ENCODE results near the gene NEMP2. TPM values are rescaled to one million over a fixed set of nuclear protein-coding genes. Genes with fewer than 3 reads are reported as not detected.

NEMP2 gene
- total RNA-seq, 1 donor from 2014 or later: 8.2 TPM

- no peak for DNase-seq (ENCODE audit: low spot score)
Observed at GRCh38 chr2:190457256-190457655, 77.3 kb downstream of the NEMP2 start.

GRCh38 chr2:190456833-190457232 is 77.7 kb downstream of the NEMP2 start:
- DNase-seq (ENCODE audit: low spot score): no peak

GRCh38 chr2:190455358-190456095 is 79.0 kb downstream of the NEMP2 start:
- DNase-seq (ENCODE audit: low spot score): no peak

- DNase-seq (ENCODE audit: low spot score): no peak
Observed at GRCh38 chr2:190454795-190455194, 79.7 kb downstream of the NEMP2 start.

Other genes starting within 250 kb of the NEMP2 start
- gene HIBCH, start 214.9 kb downstream of the NEMP2 start, total RNA-seq: 62.3 TPM
- 50.7 TPM for gene INPP1, start 191.1 kb downstream of the NEMP2 start, total RNA-seq
- 67.5 TPM for gene MFSD6, start 126.4 kb downstream of the NEMP2 start, total RNA-seq
- 49.7 TPM for gene NAB1, start 114.4 kb upstream of the NEMP2 start, total RNA-seq

Data from ureter (tissue), 1 donor.